Mesenchymal stem cell (in vitro differentiated cells and primary cell): ENCODE data around the gene GGN.

Source experiments
- DNase-seq: peaks from one replicate; pipeline ENCODE4 v3.0.0-alpha.2; 2013
- H2AFZ ChIP-seq: one replicate; pipeline ENCODE4 v1.6.1; 2013; ENCODE audit warnings: low read depth, mild to moderate bottlenecking, control low read depth, inconsistent platforms, low read length, moderate library complexity
- H2AK5ac ChIP-seq: 2 replicates; pipeline ENCODE4 v1.6.1; 2013; ENCODE audit warnings: low read length, moderate library complexity, mild to moderate bottlenecking, inconsistent platforms; ENCODE audit not compliant: severe bottlenecking
- H2BK120ac ChIP-seq: one replicate; pipeline ENCODE4 v1.6.1; 2013; ENCODE audit warnings: low read depth, mild to moderate bottlenecking, inconsistent platforms, low read length, moderate library complexity
- H2BK12ac ChIP-seq, 2 experiments: one replicate each; pipeline ENCODE4 v1.6.1; 2013; ENCODE audit warnings: inconsistent platforms in 2 of 2, low read length in 2 of 2, mild to moderate bottlenecking in 2 of 2, moderate library complexity in 2 of 2, control low read depth in 1 of 2
- H2BK15ac ChIP-seq: one replicate; pipeline ENCODE4 v1.6.1; 2013; ENCODE audit warnings: mild to moderate bottlenecking, low read depth, inconsistent platforms; ENCODE audit not compliant: poor library complexity, severe bottlenecking
- H2BK5ac ChIP-seq: 2 replicates; pipeline ENCODE4 v1.6.1; 2013; ENCODE audit warnings: low read depth, mild to moderate bottlenecking, low read length, control low read depth, inconsistent platforms; ENCODE audit not compliant: poor library complexity, severe bottlenecking
- H3K14ac ChIP-seq, 2 experiments: one replicate each; pipeline ENCODE4 v1.6.1; 2013; ENCODE audit warnings: inconsistent platforms in 2 of 2, low read length in 2 of 2, control low read depth in 1 of 2, mild to moderate bottlenecking in 1 of 2, moderate library complexity in 1 of 2
- H3K18ac ChIP-seq, 2 experiments: one replicate each; pipeline ENCODE4 v1.6.1; 2013; ENCODE audit warnings: inconsistent platforms in 2 of 2, low read length in 2 of 2, control low read depth in 1 of 2, low read depth in 1 of 2, mild to moderate bottlenecking in 1 of 2
- H3K23ac ChIP-seq, 2 experiments: one replicate each; pipeline ENCODE4 v1.6.1; 2013; ENCODE audit warnings: inconsistent platforms in 2 of 2, low read length in 2 of 2, mild to moderate bottlenecking in 2 of 2, moderate library complexity in 2 of 2, control low read depth in 1 of 2
- H3K27ac ChIP-seq: 2 replicates; pipeline ENCODE4 v1.5.1; 2013; ENCODE audit warnings: mild to moderate bottlenecking, moderate library complexity, low read length, control low read depth, inconsistent platforms; ENCODE audit not compliant: poor library complexity, severe bottlenecking
- H3K27me3 ChIP-seq, 2 experiments: 2 replicates each; pipeline versions ENCODE4 v1.6.1 to v1.7.0; 2013; ENCODE audit warnings: low read length in 2 of 2, mild to moderate bottlenecking in 2 of 2, moderate library complexity in 2 of 2, control low read depth in 1 of 2, inconsistent platforms in 1 of 2; ENCODE audit not compliant: control insufficient read depth in 1 of 2, insufficient read depth in 1 of 2
- H3K36me3 ChIP-seq, 2 experiments: 2 replicates each; pipeline versions ENCODE4 v1.6.1 to v1.7.0; 2013; ENCODE audit warnings: low read length in 2 of 2, control low read depth in 1 of 2, inconsistent platforms in 1 of 2, low read depth in 1 of 2, mild to moderate bottlenecking in 1 of 2; ENCODE audit not compliant: insufficient read depth in 2 of 2, control insufficient read depth in 1 of 2
- H3K4ac ChIP-seq, 2 experiments: one replicate each; pipeline ENCODE4 v1.6.1; 2013; ENCODE audit warnings: inconsistent platforms in 2 of 2, low read length in 2 of 2, mild to moderate bottlenecking in 2 of 2, moderate library complexity in 2 of 2, control low read depth in 1 of 2, low read depth in 1 of 2
- H3K4me1 ChIP-seq: 2 replicates; pipeline ENCODE4 v1.6.1; 2013; ENCODE audit warnings: low read depth, low read length, control low read depth; ENCODE audit not compliant: control insufficient read depth, insufficient read depth
- H3K4me2 ChIP-seq: 2 replicates; pipeline ENCODE4 v1.6.1; 2013; ENCODE audit warnings: low read length, mild to moderate bottlenecking, inconsistent platforms; ENCODE audit not compliant: poor library complexity, severe bottlenecking
- H3K4me3 ChIP-seq, 2 experiments: 2 replicates each; pipeline versions ENCODE4 v1.5.1 to v1.7.0; 2013; ENCODE audit warnings: low read length in 2 of 2, mild to moderate bottlenecking in 2 of 2, control low read depth in 1 of 2, low read depth in 1 of 2; ENCODE audit not compliant: insufficient read depth in 1 of 2
- H3K79me1 ChIP-seq: replicated peaks from 2 replicates; pipeline ENCODE4 v1.6.1; 2013; ENCODE audit warnings: mild to moderate bottlenecking, control low read depth, low read length, inconsistent platforms; ENCODE audit not compliant: poor library complexity, severe bottlenecking
- H3K9ac ChIP-seq: 2 replicates; pipeline ENCODE4 v1.7.0; 2013; ENCODE audit warnings: mild to moderate bottlenecking, low read length, moderate library complexity
- H3K9me3 ChIP-seq: 2 replicates; pipeline ENCODE4 v1.7.0; 2013; ENCODE audit warnings: mild to moderate bottlenecking, low read length; ENCODE audit not compliant: control insufficient read depth
- H4K8ac ChIP-seq: one replicate; pipeline ENCODE4 v1.6.1; 2013; ENCODE audit warnings: inconsistent platforms, mild to moderate bottlenecking, low read length, moderate library complexity
- H4K91ac ChIP-seq: one replicate; pipeline ENCODE4 v1.6.1; 2013; ENCODE audit warnings: mild to moderate bottlenecking, low read length, inconsistent platforms
- WGBS: methylation state at CpG from one replicate; pipeline ENCODE4 v1.1.7; 2013; ENCODE audit warnings: mixed read lengths; 5-methylcytosine and 5-hydroxymethylcytosine counted together

GGN gene

DNA sequence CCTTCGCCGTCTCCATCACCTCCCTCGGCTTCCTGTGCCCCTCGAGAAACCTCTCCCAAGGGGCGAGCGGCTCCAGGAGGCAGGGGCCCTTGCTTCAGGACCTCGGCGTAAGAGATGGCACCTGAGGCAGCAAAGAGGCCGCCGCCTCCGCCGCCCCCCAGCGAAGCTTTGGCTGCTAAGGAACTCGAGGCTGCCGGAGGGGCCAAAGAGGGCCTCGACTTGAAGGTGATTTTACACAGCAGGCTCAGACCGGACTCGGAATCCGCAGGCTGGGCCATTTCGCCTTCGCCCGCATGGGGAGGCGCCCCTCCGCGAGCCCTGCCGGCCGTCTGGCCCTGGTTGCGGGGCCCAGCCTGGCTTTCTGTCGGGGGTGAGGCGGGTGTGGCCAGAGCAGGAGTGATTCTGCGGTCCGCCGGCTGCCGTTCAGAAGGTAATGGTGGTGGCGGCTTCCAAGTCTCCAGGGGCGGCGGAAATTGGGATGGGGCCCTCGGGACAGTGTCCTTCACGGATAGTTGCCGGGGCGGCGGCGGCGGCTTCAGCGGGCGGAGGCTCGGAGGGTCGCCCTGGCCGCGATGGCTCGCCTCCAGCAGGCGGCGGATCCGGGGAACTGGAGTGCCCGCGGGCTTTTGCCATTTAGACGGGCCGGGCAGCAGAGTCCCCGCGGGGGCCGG, 1.4 kb downstream of the GGN start:
- peaks cover 35% of the 10 kb centered on the region for H3K4me1 ChIP-seq
- no peak overlapping the region for H3K4me2 ChIP-seq
- H3K79me1 ChIP-seq: peaks cover 40% of the 10 kb centered on the region
- 98% methylated on average over 60 of the region's 61 CpGs for WGBS
- H3K14ac ChIP-seq: no peak overlapping the region
- H3K9ac ChIP-seq: no peak overlapping the region
- H3K23ac ChIP-seq: no peak overlapping the region
- no peak overlapping the region for H4K8ac ChIP-seq
- no peak overlapping the region for H2AK5ac ChIP-seq
- no peak overlapping the region for H3K4ac ChIP-seq
- H2AFZ ChIP-seq: no peak overlapping the region
- no peak overlapping the region for H2BK120ac ChIP-seq
- H2BK15ac ChIP-seq: no peak overlapping the region
- H2BK12ac ChIP-seq: no peak overlapping the region
- no peak for DNase-seq
- no peak overlapping the region for H4K91ac ChIP-seq
- no peak overlapping the region for H3K4me3 ChIP-seq
- H3K36me3 ChIP-seq: peaks cover 38 to 54% of the 10 kb centered on the region in 2 experiments
- H3K27ac ChIP-seq: no peak overlapping the region
- no peak overlapping the region for H2BK5ac ChIP-seq
- no peaks in the 10 kb centered on the region for H3K27me3 ChIP-seq
- H3K18ac ChIP-seq: no peak overlapping the region
- no peaks in the 10 kb centered on the region for H3K9me3 ChIP-seq

DNA sequence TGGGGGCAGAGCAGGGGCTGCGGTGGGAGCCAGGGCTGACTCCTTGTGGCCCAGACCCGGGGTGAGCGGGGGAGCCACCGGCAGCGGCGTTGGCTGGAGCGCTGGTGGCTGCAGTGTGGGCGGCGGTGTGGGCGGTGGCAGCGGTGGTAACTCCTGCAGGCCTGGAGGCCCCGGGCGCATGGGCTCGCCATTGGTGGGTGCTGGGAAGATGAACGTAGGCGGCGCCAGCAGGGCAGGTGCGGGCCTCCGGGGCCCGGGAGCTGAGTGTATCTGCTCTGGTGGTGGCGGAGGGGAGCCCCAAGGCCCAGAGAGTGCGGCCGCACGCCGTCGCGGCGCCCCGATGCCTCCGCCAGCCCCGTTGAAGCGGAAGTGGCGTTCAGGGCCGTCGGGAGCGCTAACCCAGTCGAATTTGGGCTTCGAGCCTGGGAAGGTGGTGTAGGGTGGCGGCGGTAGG, 2.0 kb downstream of the GGN start:
- Histone ChIP-seq H3K79me1 (peaks cover 47% of the 10 kb centered on the region), H3K4me3 (no peak overlapping the region), H3K4me2 (no peak overlapping the region), H2BK12ac (no peak overlapping the region), H2BK15ac (no peak overlapping the region), H3K9me3 (no peaks in the 10 kb centered on the region), H4K91ac (no peak overlapping the region), H3K14ac (no peak overlapping the region), H3K4me1 (peaks cover 35% of the 10 kb centered on the region), H3K27me3 (no peaks in the 10 kb centered on the region), H3K27ac (no peak overlapping the region), H3K23ac (no peak overlapping the region), H2AFZ (no peak overlapping the region), H2BK120ac (no peak overlapping the region), H2AK5ac (no peak overlapping the region), H2BK5ac (no peak overlapping the region), H4K8ac (no peak overlapping the region), H3K9ac (no peak overlapping the region), H3K18ac (no peak overlapping the region), H3K36me3 (peaks cover 43 to 60% of the 10 kb centered on the region in 2 experiments), H3K4ac (no peak overlapping the region)
- DNase-seq: no peak
- WGBS: 98% methylated on average over 38 of the region's 40 CpGs

GRCh38 chr19:38385057-38385803, 2.6 kb downstream of the GGN start:
- H3K9me3 ChIP-seq: no peaks in the 10 kb centered on the region
- no peak overlapping the region for H3K27ac ChIP-seq
- no peak overlapping the region for H4K91ac ChIP-seq
- H3K4me1 ChIP-seq: peaks cover 33% of the 10 kb centered on the region
- H2BK12ac ChIP-seq: no peak overlapping the region
- H4K8ac ChIP-seq: no peak overlapping the region
- no peak overlapping the region for H2BK15ac ChIP-seq
- no peak overlapping the region for H2AFZ ChIP-seq
- H2BK5ac ChIP-seq: no peak overlapping the region
- no peak overlapping the region for H3K18ac ChIP-seq
- H3K4ac ChIP-seq: no peak overlapping the region
- no peak overlapping the region for H2BK120ac ChIP-seq
- 98% methylated on average over 37 of the region's 40 CpGs for WGBS
- no peak overlapping the region for H3K4me2 ChIP-seq
- no peaks in the 10 kb centered on the region for H3K27me3 ChIP-seq
- no peak overlapping the region for H3K23ac ChIP-seq
- H3K79me1 ChIP-seq: peaks cover 50% of the 10 kb centered on the region
- no peak overlapping the region for H3K14ac ChIP-seq
- no peak overlapping the region for H3K4me3 ChIP-seq
- H3K36me3 ChIP-seq: peaks cover 49 to 66% of the 10 kb centered on the region in 2 experiments
- H3K9ac ChIP-seq: no peak overlapping the region
- no peak overlapping the region for H2AK5ac ChIP-seq
- no peak for DNase-seq

- no peaks in the 10 kb centered on the region for H3K27me3 ChIP-seq
- H4K91ac ChIP-seq: no peak overlapping the region
- H3K9ac ChIP-seq: no peak overlapping the region
- H3K4me1 ChIP-seq: peaks cover 27% of the 10 kb centered on the region
- H3K4me2 ChIP-seq: no peak overlapping the region
- no peak overlapping the region for H3K27ac ChIP-seq
- no peak overlapping the region for H2AK5ac ChIP-seq
- H3K18ac ChIP-seq: no peak overlapping the region
- no peaks in the 10 kb centered on the region for H3K9me3 ChIP-seq
- H2BK5ac ChIP-seq: no peak overlapping the region
- DNase-seq: peak; percentile 48
- H2BK12ac ChIP-seq: peak overlapping the region in 1 of 2 experiments; percentile 34
- 80% methylated on average over 10 of the region's 10 CpGs for WGBS
- H3K23ac ChIP-seq: no peak overlapping the region
- no peak overlapping the region for H3K4ac ChIP-seq
- H2BK15ac ChIP-seq: no peak overlapping the region
- no peak overlapping the region for H2BK120ac ChIP-seq
- H2AFZ ChIP-seq: no peak overlapping the region
- H4K8ac ChIP-seq: no peak overlapping the region
- H3K36me3 ChIP-seq: peaks cover 57 to 72% of the 10 kb centered on the region in 2 experiments
- no peak overlapping the region for H3K4me3 ChIP-seq
- peaks cover 51% of the 10 kb centered on the region for H3K79me1 ChIP-seq
- no peak overlapping the region for H3K14ac ChIP-seq
Measured at GRCh38 chr19:38384209-38385027, 3.4 kb downstream of the GGN start.
